MM.1S (cell line): Measurements from ENCODE around the gene CCDC6.

Source experiments
- EZH2 ChIP-seq: fragments of 300-600 bp; sonication (generic); optimal IDR thresholded peaks from 2 replicates; pipeline ENCODE3; 2017; ENCODE audit warnings: low read depth, mild to moderate bottlenecking, antibody characterized with exemption, low read length, mixed read lengths
- EZH2phosphoT487 ChIP-seq: fragments of 300-600 bp; sonication (generic); IDR thresholded peaks from 2 replicates; pipeline ENCODE4 v1.6.1; 2018; ENCODE audit warnings: antibody characterized with exemption, low read length
- TF ChIP-seq, protein P1 (sequence below): fragments of 300-600 bp; sonication (generic); IDR thresholded peaks from 2 replicates; pipeline ENCODE4 v1.5.1; 2016; ENCODE audit warnings: antibody characterized with exemption, low read length, mixed read lengths

DNA sequence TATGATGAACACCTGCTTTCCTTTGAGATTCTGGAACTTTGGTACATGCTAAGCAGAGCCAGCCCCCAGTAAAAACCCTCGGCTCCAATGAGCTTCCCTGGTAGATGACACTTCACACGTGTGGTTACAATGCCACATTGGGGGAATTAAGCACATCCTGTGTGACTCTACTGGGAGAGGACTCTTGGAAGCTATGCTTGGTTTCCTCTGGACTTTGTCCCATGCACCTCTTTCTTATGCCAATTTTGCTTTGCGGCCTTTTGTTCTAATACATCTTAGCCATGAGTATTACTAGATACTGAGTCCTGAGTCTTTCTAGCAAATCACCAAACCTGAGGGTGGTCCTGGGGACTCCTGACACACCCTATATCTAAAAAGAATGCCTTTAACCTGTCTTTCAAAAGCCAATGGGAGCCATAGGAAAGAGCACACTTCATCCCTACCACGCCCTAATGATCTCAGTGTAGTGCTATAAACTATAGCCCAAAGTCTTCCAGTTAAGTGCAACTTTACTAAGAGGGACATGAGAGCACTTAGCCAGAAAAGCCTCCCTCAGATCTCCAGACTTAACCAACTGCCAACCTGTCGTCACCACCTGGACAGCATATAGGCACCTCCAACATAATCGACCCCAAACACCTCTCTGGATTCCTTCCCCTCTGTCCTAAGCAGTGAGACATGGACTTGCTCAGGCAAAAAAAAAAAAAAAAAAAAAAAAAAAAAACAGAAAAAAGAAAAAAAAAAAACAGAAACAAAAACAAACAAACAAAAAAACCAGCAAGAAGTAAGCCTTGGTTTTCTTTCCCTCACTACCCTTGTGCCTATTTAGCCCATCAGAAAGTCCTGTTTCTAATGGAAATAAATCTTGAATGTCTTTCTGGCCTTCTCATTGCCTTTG is 37.4 kb downstream of the CCDC6 start:
- TF ChIP-seq, protein P1, sequence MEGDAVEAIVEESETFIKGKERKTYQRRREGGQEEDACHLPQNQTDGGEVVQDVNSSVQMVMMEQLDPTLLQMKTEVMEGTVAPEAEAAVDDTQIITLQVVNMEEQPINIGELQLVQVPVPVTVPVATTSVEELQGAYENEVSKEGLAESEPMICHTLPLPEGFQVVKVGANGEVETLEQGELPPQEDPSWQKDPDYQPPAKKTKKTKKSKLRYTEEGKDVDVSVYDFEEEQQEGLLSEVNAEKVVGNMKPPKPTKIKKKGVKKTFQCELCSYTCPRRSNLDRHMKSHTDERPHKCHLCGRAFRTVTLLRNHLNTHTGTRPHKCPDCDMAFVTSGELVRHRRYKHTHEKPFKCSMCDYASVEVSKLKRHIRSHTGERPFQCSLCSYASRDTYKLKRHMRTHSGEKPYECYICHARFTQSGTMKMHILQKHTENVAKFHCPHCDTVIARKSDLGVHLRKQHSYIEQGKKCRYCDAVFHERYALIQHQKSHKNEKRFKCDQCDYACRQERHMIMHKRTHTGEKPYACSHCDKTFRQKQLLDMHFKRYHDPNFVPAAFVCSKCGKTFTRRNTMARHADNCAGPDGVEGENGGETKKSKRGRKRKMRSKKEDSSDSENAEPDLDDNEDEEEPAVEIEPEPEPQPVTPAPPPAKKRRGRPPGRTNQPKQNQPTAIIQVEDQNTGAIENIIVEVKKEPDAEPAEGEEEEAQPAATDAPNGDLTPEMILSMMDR = no peak
- TF ChIP-seq EZH2 (no peak), EZH2phosphoT487 (no peak)
